Tibial artery (tissue), 4 donors: ENCODE measurements around the gene CCDC148.

Experiments
- DNase-seq, 2 donors: peaks; one replicate each; pipeline ENCODE4 v3.0.0-alpha.2; 2019
- H3K27ac ChIP-seq, 2 donors: fragments of 200-600 bp; sonication (generic) in 1 of 2; 1 replicate in 1 of 2; 2 replicates in 1 of 2; pipeline ENCODE4 v1.5.1; 2018 to 2019; ENCODE audit warnings: mild to moderate bottlenecking in 1 of 2
- H3K27me3 ChIP-seq, 2 donors: fragments of 200-600 bp; sonication (generic) in 1 of 2; one replicate each; pipeline versions ENCODE4 v1.5.1 to v1.6.0; 2016 to 2019
- H3K36me3 ChIP-seq, 3 donors: fragments of 200-600 bp; sonication (generic) in 2 of 3; one replicate each; pipeline ENCODE4 v1.5.1; 2016 to 2019; ENCODE audit warnings: mild to moderate bottlenecking in 2 of 3
- H3K4me1 ChIP-seq, 4 donors: fragments of 200-600 bp; sonication (generic) in 2 of 4; 1 replicate in 3 of 4; 2 replicates in 1 of 4; pipeline ENCODE4 v1.5.1; 2016 to 2019
- H3K4me3 ChIP-seq, 2 donors: fragments of 200-600 bp; sonication (generic) in 1 of 2; 1 replicate in 1 of 2; 2 replicates in 1 of 2; pipeline ENCODE4 v1.5.1; 2018 to 2019; ENCODE audit warnings: mild to moderate bottlenecking in 2 of 2
- H3K9me3 ChIP-seq, 3 donors: fragments of 200-600 bp; sonication (generic) in 1 of 3; one replicate each; pipeline ENCODE4 v1.5.1; 2016 to 2019
- CTCF ChIP-seq, 2 experiments: fragments of 200-600 bp in 1 of 2; fragments of 450-650 bp in 1 of 2; IDR thresholded peaks; one replicate each; pipeline ENCODE4 v1.5.1; 2017 to 2019; ENCODE audit warnings: antibody characterized with exemption in 2 of 2, mild to moderate bottlenecking in 1 of 2, moderate library complexity in 1 of 2
- intact Hi-C: fragments of 100-400 bp; cut with DNase I; formaldehyde crosslinking; loops from one replicate; pipeline ENCODE4 v1.15.0; 2023; ENCODE audit warnings: low total_unique reads

The CCDC148 gene

GRCh38 chr2:158297120-158297519 is 159.4 kb downstream of the CCDC148 start:
- intact Hi-C loops: no loop called here
- H3K27me3 ChIP-seq: no peaks in the 10 kb centered on the region
- H3K9me3 ChIP-seq: peaks cover 0 to 8% (median 3%) of the 10 kb centered on the region in 3 donors
- no peak overlapping the region for H3K27ac ChIP-seq
- no peaks in the 10 kb centered on the region for H3K4me1 ChIP-seq
- no peaks in the 10 kb centered on the region for H3K36me3 ChIP-seq
- no peak for TF ChIP-seq CTCF (IDR thresholded peaks at IDR 0.05)
- DNase-seq: no peak
- H3K4me3 ChIP-seq: no peak overlapping the region

GRCh38 chr2:158293722-158294121 is 162.8 kb downstream of the CCDC148 start:
- DNase-seq: no peak
- intact Hi-C loops: no loop called here
- Histone ChIP-seq H3K27me3 (no peaks in the 10 kb centered on the region), H3K4me1 (no peaks in the 10 kb centered on the region), H3K27ac (no peak overlapping the region), H3K9me3 (peaks cover 0 to 3% (median 0%) of the 10 kb centered on the region in 3 donors), H3K4me3 (no peak overlapping the region), H3K36me3 (no peaks in the 10 kb centered on the region)
- TF ChIP-seq CTCF (IDR thresholded peaks at IDR 0.05): no peak

DNA sequence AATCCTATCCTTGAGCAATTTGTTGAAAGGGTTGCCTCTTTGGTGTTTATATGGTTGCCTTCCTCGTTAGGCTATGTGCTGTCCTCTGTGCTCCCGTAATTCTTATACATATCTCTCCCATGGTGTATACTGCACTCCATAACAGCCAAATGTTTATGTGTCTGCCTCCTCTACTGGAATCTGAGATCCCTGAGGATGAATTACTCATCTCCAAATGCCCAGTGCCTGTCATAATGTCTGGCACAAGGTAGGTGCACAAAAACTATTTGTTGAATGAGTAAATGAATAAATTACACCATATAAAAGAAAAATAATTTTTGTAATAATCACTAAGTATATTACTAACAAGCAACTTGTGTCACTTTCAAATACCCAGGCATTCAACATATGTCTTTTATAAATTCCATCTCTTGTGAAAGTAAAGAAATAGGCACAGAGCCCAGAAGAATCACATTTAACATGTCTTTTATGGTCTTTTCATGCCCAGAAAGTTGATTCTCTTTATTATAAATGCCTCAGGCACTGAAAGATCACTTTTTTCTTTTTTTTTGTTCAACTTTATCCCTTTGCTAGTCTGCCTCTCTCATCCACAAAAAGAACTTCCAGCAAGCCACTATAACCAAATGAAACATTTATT is 164.9 kb downstream of the CCDC148 start:
- TF ChIP-seq CTCF (IDR thresholded peaks at IDR 0.05): no peak
- Histone ChIP-seq H3K4me1 (no peaks in the 10 kb centered on the region), H3K27me3 (no peaks in the 10 kb centered on the region), H3K27ac (no peak overlapping the region), H3K9me3 (no peaks in the 10 kb centered on the region), H3K4me3 (no peak overlapping the region), H3K36me3 (no peaks in the 10 kb centered on the region)
- intact Hi-C loops: no loop called here
- no peak for DNase-seq

- no peak overlapping the region for H3K27ac ChIP-seq
- no peak for DNase-seq
- no peak overlapping the region for H3K4me3 ChIP-seq
- H3K9me3 ChIP-seq: no peaks in the 10 kb centered on the region
- no peaks in the 10 kb centered on the region for H3K27me3 ChIP-seq
- no peak for TF ChIP-seq CTCF (IDR thresholded peaks at IDR 0.05)
- intact Hi-C loops: no loop called here
- no peaks in the 10 kb centered on the region for H3K36me3 ChIP-seq
- H3K4me1 ChIP-seq: no peaks in the 10 kb centered on the region
Observed at GRCh38 chr2:158290225-158290624, 166.3 kb downstream of the CCDC148 start.

DNA sequence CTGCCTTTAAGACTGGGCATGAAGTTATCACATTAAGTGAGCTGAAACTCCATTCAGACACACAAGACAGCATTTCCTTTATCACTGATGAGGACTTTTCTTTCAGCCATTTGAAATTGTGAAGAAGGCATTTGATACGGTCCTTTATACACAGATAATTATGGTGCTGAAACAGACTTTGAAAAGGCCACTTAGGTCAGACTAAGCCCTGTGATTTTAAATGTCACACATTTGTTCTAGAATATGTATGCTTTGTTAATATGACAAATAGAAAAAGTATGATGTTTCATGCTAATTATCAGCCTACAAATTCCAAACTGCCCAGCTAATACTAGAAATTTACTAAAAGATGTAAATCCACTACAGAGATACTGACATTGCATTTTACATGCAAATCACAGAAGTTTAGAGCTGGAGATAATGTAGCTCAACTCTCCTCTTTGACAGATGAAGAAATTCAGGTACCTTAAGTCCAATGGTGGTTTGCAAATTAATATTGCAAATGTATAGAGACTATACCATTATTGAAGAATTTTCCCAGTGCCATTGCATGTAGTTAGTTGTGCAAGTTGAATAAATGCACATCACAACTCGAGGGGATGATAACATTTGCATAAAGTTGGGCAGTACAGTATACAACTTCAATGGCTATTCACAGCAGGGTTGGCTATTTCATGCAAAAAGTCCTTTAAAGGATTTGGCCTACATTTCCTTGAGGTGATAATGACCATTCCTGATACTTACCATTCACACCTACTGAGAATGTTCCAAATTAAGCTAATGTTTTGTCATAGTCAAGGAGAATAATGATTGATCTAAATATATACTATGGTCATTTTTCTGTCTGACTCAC is 179.7 kb downstream of the CCDC148 start:
- no peaks in the 10 kb centered on the region for H3K27me3 ChIP-seq
- H3K4me3 ChIP-seq: no peak overlapping the region
- H3K27ac ChIP-seq: no peak overlapping the region
- no peaks in the 10 kb centered on the region for H3K36me3 ChIP-seq
- TF ChIP-seq CTCF (IDR thresholded peaks at IDR 0.05): no peak
- H3K4me1 ChIP-seq: no peaks in the 10 kb centered on the region
- intact Hi-C loops: no loop called here
- DNase-seq: no peak
- H3K9me3 ChIP-seq: no peaks in the 10 kb centered on the region
